GM23338 (cell line): ENCODE measurements around the gene RTL1. TPM values are rescaled to one million over a fixed set of nuclear protein-coding genes. Genes with fewer than 3 reads are reported as not detected.

ENCODE experiments used
- ATAC-seq: fragments of 200-7000 bp; cut with Tn5 transposase; 3 replicates; pipeline ENCODE4 v1.9.1; 2020
- DNase-seq: peaks from one replicate; pipeline ENCODE4 v3.0.0-alpha.2; 2015; ENCODE audit warnings: low spot score
- H2AFZ ChIP-seq: fragments of 200-600 bp; sonication (generic); 2 replicates; pipeline ENCODE4 v1.8.0; 2016; ENCODE audit warnings: antibody characterized with exemption, mild to moderate bottlenecking, moderate library complexity
- H3F3A ChIP-seq: fragments of 200-600 bp; sonication (generic); replicated peaks from 2 replicates; pipeline ENCODE4 v1.8.0; 2017; ENCODE audit warnings: antibody characterized with exemption, mixed run types, low read depth
- H3K27ac ChIP-seq: fragments of 200-600 bp; sonication (generic); 2 replicates; pipeline ENCODE4 v1.6.1; 2016; ENCODE audit warnings: low read depth
- H3K27me3 ChIP-seq: fragments of 200-600 bp; sonication (generic); 2 replicates; pipeline ENCODE4 v1.8.0; 2016; ENCODE audit warnings: mild to moderate bottlenecking, mixed run types, moderate library complexity; ENCODE audit not compliant: insufficient read depth
- H3K36me3 ChIP-seq: fragments of 200-600 bp; sonication (generic); 2 replicates; pipeline ENCODE4 v1.8.0; 2016; ENCODE audit warnings: mild to moderate bottlenecking; ENCODE audit not compliant: insufficient read depth
- H3K4me1 ChIP-seq: fragments of 200-600 bp; sonication (generic); 2 replicates; pipeline ENCODE4 v1.8.0; 2016; ENCODE audit warnings: mild to moderate bottlenecking, moderate library complexity; ENCODE audit not compliant: insufficient read depth
- H3K4me2 ChIP-seq: fragments of 200-600 bp; sonication (generic); 2 replicates; pipeline ENCODE4 v1.7.1; 2017; ENCODE audit warnings: mixed run types
- H3K4me3 ChIP-seq: fragments of 200-600 bp; sonication (generic); 2 replicates; pipeline ENCODE4 v1.6.1; 2016; ENCODE audit warnings: mixed run types
- H3K79me2 ChIP-seq: fragments of 200-600 bp; sonication (generic); replicated peaks from 2 replicates; pipeline ENCODE4 v1.8.0; 2017; ENCODE audit warnings: mild to moderate bottlenecking; ENCODE audit not compliant: insufficient read depth
- H3K9me2 ChIP-seq: fragments of 200-600 bp; sonication (generic); 2 replicates; pipeline ENCODE4 v1.8.0; 2017; ENCODE audit not compliant: insufficient read depth
- H4K20me1 ChIP-seq: fragments of 200-600 bp; sonication (generic); replicated peaks from 2 replicates; pipeline ENCODE4 v1.8.0; 2017; ENCODE audit warnings: mild to moderate bottlenecking; ENCODE audit not compliant: insufficient read depth
- H3K27ac Mint-ChIP-seq: 2 replicates; pipeline ENCODE4 v1.8.0; 2020; ENCODE audit warnings: inconsistent platforms, mild to moderate bottlenecking, moderate library complexity, mixed read lengths
- H3K27me3 Mint-ChIP-seq: 3 replicates; pipeline ENCODE4 v1.8.0; 2022; ENCODE audit warnings: low read depth, mild to moderate bottlenecking, moderate library complexity, mixed read lengths, inconsistent platforms; ENCODE audit not compliant: insufficient read depth, poor library complexity
- H3K36me3 Mint-ChIP-seq: 3 replicates; pipeline ENCODE4 v1.8.0; 2021; ENCODE audit warnings: low read depth, mild to moderate bottlenecking, inconsistent platforms, moderate library complexity, mixed read lengths
- H3K4me1 Mint-ChIP-seq: 3 replicates; pipeline ENCODE4 v1.8.0; 2020; ENCODE audit warnings: mild to moderate bottlenecking, inconsistent platforms, mixed read lengths
- H3K4me3 Mint-ChIP-seq: 3 replicates; pipeline ENCODE4 v1.8.0; 2021; ENCODE audit warnings: moderate library complexity, mild to moderate bottlenecking, inconsistent platforms, mixed read lengths
- H3K9me3 Mint-ChIP-seq: 3 replicates; pipeline ENCODE4 v1.8.0; 2020; ENCODE audit warnings: moderate library complexity, mild to moderate bottlenecking, inconsistent platforms, mixed read lengths
- CREB1 ChIP-seq: fragments of 250-450 bp; sonication (Bioruptor Pico); IDR thresholded peaks from 2 replicates; pipeline ENCODE4 v1.5.0; 2020; ENCODE audit warnings: low read depth, mild to moderate bottlenecking, moderate library complexity
- CTCF ChIP-seq, 2 experiments: fragments of 200-600 bp in 1 of 2; sonication (generic) in 1 of 2; conservative IDR thresholded peaks; 2 replicates each; pipeline versions ENCODE4 v1.5.1 to v1.6.1; 2016 to 2017; ENCODE audit warnings: antibody characterized with exemption in 2 of 2, low read depth in 2 of 2, mild to moderate bottlenecking in 2 of 2, moderate library complexity in 1 of 2
- EZH2 ChIP-seq: fragments of 200-600 bp; sonication (generic); IDR thresholded peaks from one replicate; pipeline ENCODE4 v1.8.0; 2017; ENCODE audit warnings: antibody characterized with exemption, mild to moderate bottlenecking, low read depth; ENCODE audit not compliant: unreplicated experiment
- EZH2phosphoT487 ChIP-seq: fragments of 200-600 bp; sonication (generic); IDR thresholded peaks from one replicate; pipeline ENCODE4 v1.8.1; 2018; ENCODE audit warnings: antibody characterized with exemption; ENCODE audit not compliant: unreplicated experiment
- POLR2AphosphoS5 ChIP-seq: IDR thresholded peaks from 2 replicates; pipeline ENCODE4 v1.6.1; 2016; ENCODE audit warnings: antibody characterized with exemption, low read depth
- STAT1 ChIP-seq: IDR thresholded peaks from one replicate; pipeline ENCODE4 v1.6.1; 2016; ENCODE audit warnings: antibody characterized with exemption; ENCODE audit not compliant: unreplicated experiment
- ZNF114 ChIP-seq: fragments of 250-450 bp; sonication (Bioruptor Pico); IDR thresholded peaks from 2 replicates; pipeline ENCODE4 v1.5.0; 2020; ENCODE audit warnings: mild to moderate bottlenecking, moderate library complexity
- ZNF331 ChIP-seq: fragments of 250-450 bp; sonication (Bioruptor Pico); IDR thresholded peaks from 2 replicates; pipeline ENCODE4 v1.5.0; 2020; ENCODE audit warnings: low read depth, mild to moderate bottlenecking, moderate library complexity
- ZNF462 ChIP-seq: fragments of 250-450 bp; sonication (Bioruptor Pico); IDR thresholded peaks from 2 replicates; pipeline ENCODE4 v1.5.0; 2020; ENCODE audit warnings: mild to moderate bottlenecking, moderate library complexity
- polyA plus RNA-seq: library from polyadenylated mRNA; unstranded; fragments of >200 nt; fragmentation: Nextera tagmentation; extraction: Ambion mirVana; gene quantifications from 2 replicates; pipeline ENCODE4 v1.2.1, GENCODE V29; 2016
- total RNA-seq: library from RNA; depleted of rRNA; stranded (reverse); fragments of >200 nt; shearing (Covaris generic); gene quantifications from 2 replicates; pipeline ENCODE4 v1.2.3, GENCODE V29; 2014
- TF ChIP-seq, protein P1 (sequence below): IDR thresholded peaks from one replicate; pipeline ENCODE4 v1.6.1; 2018; ENCODE audit warnings: antibody characterized with exemption; ENCODE audit not compliant: unreplicated experiment

The RTL1 gene
- total and polyA plus RNA-seq, 2 experiments from 2014 or later: not detected

- no peaks in the 10 kb centered on the region for H3F3A ChIP-seq
- H3K79me2 ChIP-seq: no peaks in the 10 kb centered on the region
- Mint-ChIP-seq H3K27me3 (peaks cover 32% of the 10 kb centered on the region), H3K4me1 (peaks cover 48% of the 10 kb centered on the region), H3K4me3 (no peak overlapping the region), H3K36me3 (no peaks in the 10 kb centered on the region; the same call in 2 of the 3 replicates), H3K27ac (no peak overlapping the region), H3K9me3 (no peaks in the 10 kb centered on the region)
- no peak overlapping the region for H3K4me2 ChIP-seq
- DNase-seq: no peak
- H3K27ac ChIP-seq: no peak overlapping the region
- TF ChIP-seq EZH2: no peak
- TF ChIP-seq ZNF462 (CRISPR knock-in tag): no peak
- TF ChIP-seq ZNF114: no peak
- TF ChIP-seq CTCF (conservative IDR thresholded peaks at IDR 0.05; ENCODE audit: low read depth in 2 of 2): no peak
- TF ChIP-seq EZH2phosphoT487: no peak
- TF ChIP-seq, protein P1, sequence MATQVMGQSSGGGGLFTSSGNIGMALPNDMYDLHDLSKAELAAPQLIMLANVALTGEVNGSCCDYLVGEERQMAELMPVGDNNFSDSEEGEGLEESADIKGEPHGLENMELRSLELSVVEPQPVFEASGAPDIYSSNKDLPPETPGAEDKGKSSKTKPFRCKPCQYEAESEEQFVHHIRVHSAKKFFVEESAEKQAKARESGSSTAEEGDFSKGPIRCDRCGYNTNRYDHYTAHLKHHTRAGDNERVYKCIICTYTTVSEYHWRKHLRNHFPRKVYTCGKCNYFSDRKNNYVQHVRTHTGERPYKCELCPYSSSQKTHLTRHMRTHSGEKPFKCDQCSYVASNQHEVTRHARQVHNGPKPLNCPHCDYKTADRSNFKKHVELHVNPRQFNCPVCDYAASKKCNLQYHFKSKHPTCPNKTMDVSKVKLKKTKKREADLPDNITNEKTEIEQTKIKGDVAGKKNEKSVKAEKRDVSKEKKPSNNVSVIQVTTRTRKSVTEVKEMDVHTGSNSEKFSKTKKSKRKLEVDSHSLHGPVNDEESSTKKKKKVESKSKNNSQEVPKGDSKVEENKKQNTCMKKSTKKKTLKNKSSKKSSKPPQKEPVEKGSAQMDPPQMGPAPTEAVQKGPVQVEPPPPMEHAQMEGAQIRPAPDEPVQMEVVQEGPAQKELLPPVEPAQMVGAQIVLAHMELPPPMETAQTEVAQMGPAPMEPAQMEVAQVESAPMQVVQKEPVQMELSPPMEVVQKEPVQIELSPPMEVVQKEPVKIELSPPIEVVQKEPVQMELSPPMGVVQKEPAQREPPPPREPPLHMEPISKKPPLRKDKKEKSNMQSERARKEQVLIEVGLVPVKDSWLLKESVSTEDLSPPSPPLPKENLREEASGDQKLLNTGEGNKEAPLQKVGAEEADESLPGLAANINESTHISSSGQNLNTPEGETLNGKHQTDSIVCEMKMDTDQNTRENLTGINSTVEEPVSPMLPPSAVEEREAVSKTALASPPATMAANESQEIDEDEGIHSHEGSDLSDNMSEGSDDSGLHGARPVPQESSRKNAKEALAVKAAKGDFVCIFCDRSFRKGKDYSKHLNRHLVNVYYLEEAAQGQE: no peak
- TF ChIP-seq CREB1 (CRISPR knock-in tag): no peak
- no peak for TF ChIP-seq ZNF331 (CRISPR knock-in tag)
- TF ChIP-seq POLR2AphosphoS5: no peak
- TF ChIP-seq STAT1: no peak
- H3K27me3 ChIP-seq: no peaks in the 10 kb centered on the region
- H2AFZ ChIP-seq: no peak overlapping the region
- H3K36me3 ChIP-seq: no peaks in the 10 kb centered on the region
- no peaks in the 10 kb centered on the region for H4K20me1 ChIP-seq
- H3K4me3 ChIP-seq: no peak overlapping the region
- no peaks in the 10 kb centered on the region; the same call in 1 of the 2 replicates for H3K9me2 ChIP-seq
- ATAC-seq: no peak
- peaks cover 28% of the 10 kb centered on the region for H3K4me1 ChIP-seq
Observed at GRCh38 chr14:100836311-100836805, 67.2 kb downstream of the RTL1 start.
